Spleen (tissue), 7 donors: Measurements from ENCODE around the gene SMAP2.

Source experiments
- CTCF ChIP-seq, 11 experiments: fragments of 200-600 bp in 7 of 11; fragments of 450-650 bp in 4 of 11; sonication (generic) in 4 of 11; IDR thresholded peaks in 8 of 11; conservative IDR thresholded peaks in 3 of 11; 1 replicate in 7 of 11; 2 replicates in 4 of 11; pipeline versions ENCODE4 v1.4.0 to v1.8.0; 2016 to 2021; ENCODE audit warnings: antibody characterized with exemption in 11 of 11, inconsistent platforms in 4 of 11, mild to moderate bottlenecking in 1 of 11
- POLR2A ChIP-seq, 3 donors: fragments of 450-650 bp; IDR thresholded peaks; one replicate each; pipeline ENCODE4 v1.5.1; 2017; ENCODE audit warnings: antibody characterized with exemption in 3 of 3, mild to moderate bottlenecking in 1 of 3
- donor health status: DM: no; HTN: no; CAD: no; lungs with moderate emphysema.
- donor health status: DM: no; HTN: no; CAD: no.
- donor health status: DM: no; HTN: no; CAD: no.

DNA sequence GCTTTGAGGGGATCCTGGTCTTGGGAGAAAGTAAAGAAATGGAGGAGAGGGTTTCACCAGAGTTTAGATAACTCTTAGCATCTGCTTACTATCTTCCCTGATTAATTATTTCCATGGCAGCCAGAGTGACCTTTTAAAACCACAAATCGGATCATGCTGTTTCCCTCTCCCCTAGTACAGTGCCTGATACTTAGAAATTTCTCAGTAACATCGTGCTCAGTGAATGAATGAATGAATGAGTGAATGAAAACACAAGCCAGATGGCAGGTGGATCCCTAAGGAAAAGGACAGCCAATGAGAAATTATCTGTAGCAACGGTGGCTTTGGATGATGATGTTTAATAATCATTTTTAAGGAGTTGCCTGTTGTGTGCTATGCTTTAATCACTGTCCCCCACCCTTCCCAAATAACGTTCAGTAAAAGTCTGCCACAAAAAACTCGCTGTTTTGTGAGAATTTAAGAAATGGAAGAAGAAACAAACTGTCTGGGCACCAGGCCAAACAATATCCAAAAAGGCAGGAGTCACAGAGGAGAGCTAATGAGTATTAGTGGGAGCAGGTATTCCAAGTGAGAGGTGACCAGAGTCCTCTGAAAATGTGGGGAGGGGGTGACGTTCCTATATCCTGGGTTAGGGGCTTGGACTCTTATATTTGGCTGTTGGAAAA is 737 bp upstream of the SMAP2 start:
- TF ChIP-seq CTCF (IDR thresholded peaks at IDR 0.05 in 8 of 11, conservative IDR thresholded peaks at IDR 0.05 in 3 of 11) (no peak), POLR2A (IDR thresholded peaks at IDR 0.05) (no peak)
